Panc1 (cell line): Measurements from ENCODE around the gene CA5A. TPM values are rescaled to one million over a fixed set of nuclear protein-coding genes. Genes with fewer than 3 reads are reported as not detected.
"Not testable (repeated sequence)": the region's sequence is repeated elsewhere in the genome, so short reads cannot be mapped to it uniquely, and the experiment has no call there.

Source experiments
- ATAC-seq: fragments of 200-7000 bp; cut with Tn5 transposase; 2 replicates; pipeline ENCODE4 v1.9.1; 2020; ENCODE audit warnings: mild to moderate bottlenecking, moderate library complexity
- BruUV-seq: library from RNA; stranded (reverse); fragments of 400-500 nt; replicated peaks from 2 replicates; lab custom pipeline; 2021; lab: Mats Ljungman, UMichigan
- CTCF ChIA-PET: fragments of 300-600 bp; sonication (Branson Sonifier 250); formaldehyde crosslinking; loops from one replicate; lab custom pipeline; 2022; ENCODE audit warnings: antibody characterized with exemption; lab: Charles Lee
- POLR2A ChIA-PET: fragments of 300-600 bp; sonication (Branson Sonifier 250); formaldehyde crosslinking; loops from one replicate; lab custom pipeline; 2022; ENCODE audit warnings: antibody characterized with exemption; lab: Charles Lee
- DNase-seq: peaks from one replicate; pipeline ENCODE4 v3.0.0-alpha.2; 2010; ENCODE audit warnings: low read depth, low spot score
- H3K27ac ChIP-seq: 2 replicates; pipeline ENCODE4 v1.5.1; 2011; ENCODE audit warnings: mild to moderate bottlenecking, low read length, inconsistent platforms
- H3K27me3 ChIP-seq: fragments of 200-500 bp; sonication (Bioruptor generic); 2 replicates; pipeline ENCODE4 v1.6.0; 2014; ENCODE audit warnings: low read length, inconsistent platforms; ENCODE audit not compliant: control insufficient read depth, insufficient read depth
- H3K36me3 ChIP-seq: fragments of 200-500 bp; sonication (Bioruptor generic); 2 replicates; pipeline ENCODE4 v1.5.1; 2014; ENCODE audit warnings: inconsistent platforms, mild to moderate bottlenecking, low read length, moderate library complexity; ENCODE audit not compliant: control insufficient read depth, insufficient read depth
- H3K4me1 ChIP-seq: 2 replicates; pipeline ENCODE4 v1.5.1; 2011; ENCODE audit warnings: inconsistent platforms, mild to moderate bottlenecking, low read length, moderate library complexity; ENCODE audit not compliant: control insufficient read depth, insufficient read depth
- H3K4me3 ChIP-seq, 2 experiments: 2 replicates each; pipeline ENCODE4 v1.5.1; 2011 to 2012; ENCODE audit warnings: low read depth in 2 of 2, low read length in 2 of 2, mild to moderate bottlenecking in 2 of 2, inconsistent platforms in 1 of 2, moderate library complexity in 1 of 2
- H3K9me3 ChIP-seq: fragments of 200-500 bp; sonication (Bioruptor generic); 2 replicates; pipeline ENCODE4 v1.5.1; 2014; ENCODE audit warnings: low read depth, mild to moderate bottlenecking, inconsistent platforms, low read length, moderate library complexity; ENCODE audit not compliant: control insufficient read depth, insufficient read depth
- CTCF ChIP-seq: fragments of 450-650 bp; IDR thresholded peaks from 2 replicates; pipeline ENCODE4 v1.5.1; 2017; ENCODE audit warnings: mild to moderate bottlenecking
- POLR2AphosphoS5 ChIP-seq: IDR thresholded peaks from 2 replicates; pipeline ENCODE4 v1.6.1; 2012; ENCODE audit warnings: mild to moderate bottlenecking, low read depth, low read length, moderate library complexity
- SIN3A ChIP-seq: IDR thresholded peaks from 2 replicates; pipeline ENCODE4 v1.6.1; 2012; ENCODE audit warnings: low read depth, mild to moderate bottlenecking, low read length, moderate library complexity, borderline replicate concordance; ENCODE audit not compliant: insufficient read depth
- TCF7L2 ChIP-seq: IDR thresholded peaks from 2 replicates; pipeline ENCODE4 v1.6.1; 2011; ENCODE audit warnings: mild to moderate bottlenecking, low read depth, low read length, inconsistent platforms
- in situ Hi-C: cut with HindIII; loops from 2 replicates; pipeline ENCODE4 v1.10.0; 2016; ENCODE audit warnings: low sequenced_read_pairs, low pct_unique_long_range_greater_than_20kb
- intact Hi-C: fragments of 100-400 bp; cut with micrococcal nuclease; formaldehyde crosslinking; loops from one replicate; pipeline ENCODE4 v1.10.0; 2022; ENCODE audit not compliant: unreplicated experiment
- total RNA-seq: library from RNA; stranded (reverse); gene quantifications from one replicate; pipeline ENCODE4 v1.2.1, GENCODE V29; 2021; ENCODE audit not compliant: unreplicated experiment
- TF ChIP-seq, protein P1 (sequence below), 2 experiments: IDR thresholded peaks; 2 replicates each; pipeline ENCODE4 v1.6.1; 2011 to 2012; ENCODE audit warnings: low read depth in 2 of 2, control low read depth in 1 of 2, low read length in 1 of 2, mild to moderate bottlenecking in 1 of 2, moderate library complexity in 1 of 2; ENCODE audit not compliant: insufficient read depth in 1 of 2

CA5A gene
- total RNA-seq, 1 experiment from 2014 or later: not detected

DNA sequence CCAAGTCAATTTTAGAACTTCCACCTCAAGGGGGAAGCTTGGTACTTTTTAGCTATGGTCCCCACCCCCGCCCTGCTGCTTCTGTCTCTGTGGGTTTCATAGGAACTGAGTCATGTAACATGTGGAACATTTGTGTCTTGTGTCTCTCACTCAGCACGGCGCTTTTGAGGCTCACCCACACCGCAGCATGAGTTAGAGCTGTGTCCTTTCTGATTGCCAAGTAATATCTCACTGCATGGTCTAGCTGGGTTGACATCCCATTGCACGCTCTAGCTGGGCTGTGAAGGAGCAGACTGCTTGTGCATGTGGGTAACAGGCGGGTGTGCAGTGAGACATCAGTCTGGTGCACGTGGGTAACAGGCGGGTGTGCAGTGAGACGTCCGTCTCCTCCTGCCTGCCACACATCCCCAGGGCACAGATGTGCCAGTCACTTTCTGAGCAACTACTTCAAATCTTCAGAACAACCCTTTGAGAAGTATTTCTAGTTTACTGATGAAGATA lies 40.6 kb downstream of the CA5A start:
- no TSS peak for BruUV-seq
- Histone ChIP-seq H3K4me3 (no peak overlapping the region), H3K4me1 (no peaks in the 10 kb centered on the region), H3K27me3 (no peaks in the 10 kb centered on the region), H3K36me3 (no peaks in the 10 kb centered on the region), H3K27ac (no peak overlapping the region), H3K9me3 (no peaks in the 10 kb centered on the region)
- ChIA-PET POLR2A (no interaction called here), CTCF (no interaction called here)
- intact Hi-C loops: no loop called here
- in situ Hi-C loops: no loop called here
- DNase-seq (no peak), ATAC-seq (no peak)
- TF ChIP-seq SIN3A: no peak
- TF ChIP-seq, protein P1, sequence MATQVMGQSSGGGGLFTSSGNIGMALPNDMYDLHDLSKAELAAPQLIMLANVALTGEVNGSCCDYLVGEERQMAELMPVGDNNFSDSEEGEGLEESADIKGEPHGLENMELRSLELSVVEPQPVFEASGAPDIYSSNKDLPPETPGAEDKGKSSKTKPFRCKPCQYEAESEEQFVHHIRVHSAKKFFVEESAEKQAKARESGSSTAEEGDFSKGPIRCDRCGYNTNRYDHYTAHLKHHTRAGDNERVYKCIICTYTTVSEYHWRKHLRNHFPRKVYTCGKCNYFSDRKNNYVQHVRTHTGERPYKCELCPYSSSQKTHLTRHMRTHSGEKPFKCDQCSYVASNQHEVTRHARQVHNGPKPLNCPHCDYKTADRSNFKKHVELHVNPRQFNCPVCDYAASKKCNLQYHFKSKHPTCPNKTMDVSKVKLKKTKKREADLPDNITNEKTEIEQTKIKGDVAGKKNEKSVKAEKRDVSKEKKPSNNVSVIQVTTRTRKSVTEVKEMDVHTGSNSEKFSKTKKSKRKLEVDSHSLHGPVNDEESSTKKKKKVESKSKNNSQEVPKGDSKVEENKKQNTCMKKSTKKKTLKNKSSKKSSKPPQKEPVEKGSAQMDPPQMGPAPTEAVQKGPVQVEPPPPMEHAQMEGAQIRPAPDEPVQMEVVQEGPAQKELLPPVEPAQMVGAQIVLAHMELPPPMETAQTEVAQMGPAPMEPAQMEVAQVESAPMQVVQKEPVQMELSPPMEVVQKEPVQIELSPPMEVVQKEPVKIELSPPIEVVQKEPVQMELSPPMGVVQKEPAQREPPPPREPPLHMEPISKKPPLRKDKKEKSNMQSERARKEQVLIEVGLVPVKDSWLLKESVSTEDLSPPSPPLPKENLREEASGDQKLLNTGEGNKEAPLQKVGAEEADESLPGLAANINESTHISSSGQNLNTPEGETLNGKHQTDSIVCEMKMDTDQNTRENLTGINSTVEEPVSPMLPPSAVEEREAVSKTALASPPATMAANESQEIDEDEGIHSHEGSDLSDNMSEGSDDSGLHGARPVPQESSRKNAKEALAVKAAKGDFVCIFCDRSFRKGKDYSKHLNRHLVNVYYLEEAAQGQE (IDR thresholded peaks at IDR 0.05; ENCODE audit: insufficient read depth in 1 of 2, low read depth in 2 of 2, low read length in 1 of 2): no peak
- no peak for TF ChIP-seq CTCF
- no peak for TF ChIP-seq TCF7L2
- TF ChIP-seq POLR2AphosphoS5: no peak

GRCh38 chr16:87894005-87894404 lies 42.3 kb downstream of the CA5A start:
- H3K27ac ChIP-seq, in situ Hi-C loops, POLR2A ChIA-PET, intact Hi-C loops, DNase-seq, ATAC-seq, BruUV-seq, H3K9me3 ChIP-seq, H3K4me3 ChIP-seq, H3K4me1 ChIP-seq, H3K27me3 ChIP-seq, CTCF ChIA-PET, H3K36me3 ChIP-seq: not testable (repeated sequence)

DNA sequence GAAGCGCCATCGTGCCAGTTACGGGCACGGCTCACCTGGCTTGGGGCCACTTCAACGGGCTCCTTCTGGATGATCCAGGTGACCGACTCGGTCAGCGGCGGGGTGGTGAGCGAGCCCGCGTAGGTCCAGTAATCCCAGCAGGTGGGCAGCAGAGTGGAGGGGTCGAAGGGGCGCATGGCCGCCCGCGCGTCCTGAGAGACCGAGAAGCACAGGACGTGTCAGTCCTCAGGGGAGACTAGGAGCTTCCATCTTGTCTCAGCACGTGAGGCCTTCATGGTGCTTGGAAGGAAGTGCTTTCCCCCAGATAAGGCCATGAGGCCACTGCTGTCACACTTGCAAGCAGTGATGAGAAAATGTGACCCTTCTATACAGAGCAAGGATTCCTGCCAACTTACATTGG lies 44.6 kb downstream of the CA5A start:
- POLR2A ChIA-PET: no interaction called here
- no TSS peak for BruUV-seq
- H3K9me3 ChIP-seq: no peaks in the 10 kb centered on the region
- DNase-seq (no peak), ATAC-seq (no peak)
- TF ChIP-seq CTCF (no peak), POLR2AphosphoS5 (no peak), SIN3A (no peak), TCF7L2 (no peak)
- TF ChIP-seq, protein P1 (IDR thresholded peaks at IDR 0.05; ENCODE audit: insufficient read depth in 1 of 2, low read depth in 2 of 2, low read length in 1 of 2): no peak
- H3K4me3 ChIP-seq: no peak overlapping the region
- in situ Hi-C loops: no loop called here
- no peaks in the 10 kb centered on the region for H3K36me3 ChIP-seq
- H3K27me3 ChIP-seq: no peaks in the 10 kb centered on the region
- no peaks in the 10 kb centered on the region for H3K4me1 ChIP-seq
- CTCF ChIA-PET: no interaction called here
- H3K27ac ChIP-seq: no peak overlapping the region
- intact Hi-C loops: no loop called here

DNA sequence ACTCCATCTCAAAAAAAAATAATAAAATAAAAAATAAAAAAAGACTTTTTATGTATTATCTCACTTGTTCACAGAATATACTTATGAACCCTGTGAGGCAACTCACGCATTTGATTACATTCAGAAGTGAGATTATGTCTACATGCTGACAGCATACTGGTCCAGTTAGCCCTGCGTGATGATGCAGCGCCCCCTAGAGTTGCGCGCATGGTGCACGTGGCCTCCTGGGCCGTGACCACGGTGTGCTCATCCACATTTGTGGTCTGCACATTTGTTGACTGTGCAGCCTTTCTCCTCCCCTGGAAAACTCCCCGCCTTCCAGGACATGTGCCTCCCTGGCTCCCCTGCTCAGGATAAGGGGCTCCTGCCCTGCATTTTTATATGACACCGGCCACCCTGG lies 46.6 kb downstream of the CA5A start:
- ATAC-seq, H3K27ac ChIP-seq, intact Hi-C loops, BruUV-seq, CTCF ChIA-PET, POLR2A ChIA-PET, H3K27me3 ChIP-seq, H3K4me1 ChIP-seq, H3K9me3 ChIP-seq, DNase-seq, H3K36me3 ChIP-seq, in situ Hi-C loops, H3K4me3 ChIP-seq: not testable (repeated sequence)
